ENCODE measurements around the gene AMIGO3. TPM values are rescaled to one million over a fixed set of nuclear protein-coding genes. Genes with fewer than 3 reads are reported as not detected.

The AMIGO3 gene
- total and polyA plus RNA-seq, 3 donors from 2014 or later: 3.0 to 14.8 (median 8.8) TPM

Small RNA genes lying within 50 kb of the gene (small RNA-seq; reads per million reads assigned to genes)
- gene AMIGO3 (0 reads per million in 2 donors), gene COX6CP14 (0 reads per million in 2 donors)

Other genes starting within 250 kb of the AMIGO3 start
- 100 to 1,000 TPM; 169 to 216 TPM for gene DAG1, start 249.4 kb downstream of the AMIGO3 start, total RNA-seq
- gene DAG1, start 249.4 kb downstream of the AMIGO3 start, polyA plus RNA-seq (ENCODE audit: insufficient read depth, low read depth, low replicate concordance): 85.8 TPM
- 10 to 100 TPM; 18.9 to 25.3 TPM for gene BSN, start 165.2 kb downstream of the AMIGO3 start, total RNA-seq
- 9.9 TPM for gene BSN, start 165.2 kb downstream of the AMIGO3 start, polyA plus RNA-seq (ENCODE audit: insufficient read depth, low read depth, low replicate concordance)
- 10 to 100 TPM; 76.7 to 94.5 TPM for gene APEH, start 45.3 kb downstream of the AMIGO3 start, total RNA-seq
- gene APEH, start 45.3 kb downstream of the AMIGO3 start, polyA plus RNA-seq (ENCODE audit: insufficient read depth, low read depth, low replicate concordance): 72.3 TPM
- 10 to 100 TPM; 60.3 to 67.1 TPM for gene MST1, start 30.2 kb downstream of the AMIGO3 start, total RNA-seq
- gene MST1, start 30.2 kb downstream of the AMIGO3 start, polyA plus RNA-seq (ENCODE audit: insufficient read depth, low read depth, low replicate concordance): 73.4 TPM
- gene RNF123, start 30.1 kb downstream of the AMIGO3 start, total RNA-seq: 10 to 100 TPM; 72.4 to 79.7 TPM
- gene RNF123, start 30.1 kb downstream of the AMIGO3 start, polyA plus RNA-seq (ENCODE audit: insufficient read depth, low read depth, low replicate concordance): 54.7 TPM
- gene GMPPB, start 4.3 kb upstream of the AMIGO3 start, total RNA-seq: 10 to 100 TPM; 15.7 to 23.4 TPM
- gene GMPPB, start 4.3 kb upstream of the AMIGO3 start, polyA plus RNA-seq (ENCODE audit: insufficient read depth, low read depth, low replicate concordance): 16.8 TPM
- 100 to 1,000 TPM in 1 of 2 donors, 10 to 100 TPM in 1; 97.4 to 134 TPM for gene IP6K1, start 66.9 kb upstream of the AMIGO3 start, total RNA-seq
- 96.0 TPM for gene IP6K1, start 66.9 kb upstream of the AMIGO3 start, polyA plus RNA-seq (ENCODE audit: insufficient read depth, low read depth, low replicate concordance)
- gene CDHR4, start 80.2 kb upstream of the AMIGO3 start, total RNA-seq: 1 to 10 TPM; 5.5 to 5.9 TPM
- 11.7 TPM for gene CDHR4, start 80.2 kb upstream of the AMIGO3 start, polyA plus RNA-seq (ENCODE audit: insufficient read depth, low read depth, low replicate concordance)
- 1 to 10 TPM; 5.1 to 6.3 TPM for gene INKA1, start 83.6 kb upstream of the AMIGO3 start, total RNA-seq
- 4.0 TPM for gene INKA1, start 83.6 kb upstream of the AMIGO3 start, polyA plus RNA-seq (ENCODE audit: insufficient read depth, low read depth, low replicate concordance)
- gene UBA7, start 94.3 kb upstream of the AMIGO3 start, total RNA-seq: 10 to 100 TPM; 34.0 to 49.7 TPM
- gene UBA7, start 94.3 kb upstream of the AMIGO3 start, polyA plus RNA-seq (ENCODE audit: insufficient read depth, low read depth, low replicate concordance): 27.2 TPM
- 10 to 100 TPM; 15.8 to 21.3 TPM for gene TRAIP, start 136.9 kb upstream of the AMIGO3 start, total RNA-seq
- 16.0 TPM for gene TRAIP, start 136.9 kb upstream of the AMIGO3 start, polyA plus RNA-seq (ENCODE audit: insufficient read depth, low read depth, low replicate concordance)
- 1 to 10 TPM; 1.2 to 2.3 TPM for gene CAMKV, start 150.2 kb upstream of the AMIGO3 start, total RNA-seq
- 4.0 TPM for gene CAMKV, start 150.2 kb upstream of the AMIGO3 start, polyA plus RNA-seq (ENCODE audit: insufficient read depth, low read depth, low replicate concordance)
- 10 to 100 TPM in 1 of 2 donors, 1 to 10 TPM in 1; 7.6 to 11.2 TPM for gene MST1R, start 184.2 kb upstream of the AMIGO3 start, total RNA-seq
- 15.9 TPM for gene MST1R, start 184.2 kb upstream of the AMIGO3 start, polyA plus RNA-seq (ENCODE audit: insufficient read depth, low read depth, low replicate concordance)
- 10 to 100 TPM; 16.4 to 17.3 TPM for gene MON1A, start 210.1 kb upstream of the AMIGO3 start, total RNA-seq
- gene MON1A, start 210.1 kb upstream of the AMIGO3 start, polyA plus RNA-seq (ENCODE audit: insufficient read depth, low read depth, low replicate concordance): 23.9 TPM
- gene RBM6, start 220.5 kb upstream of the AMIGO3 start, total RNA-seq: 100 to 1,000 TPM; 212 to 229 TPM
- 104 TPM for gene RBM6, start 220.5 kb upstream of the AMIGO3 start, polyA plus RNA-seq (ENCODE audit: insufficient read depth, low read depth, low replicate concordance)

Measured in testis (tissue), 3 donors.